H54 (cell line): ENCODE measurements around the gene XRCC5.
A peak's percentile ranks its signal among the peaks of the same experiment; 100 is the strongest.
"Not testable (repeated sequence)": the region's sequence is repeated elsewhere in the genome, so short reads cannot be mapped to it uniquely, and the experiment has no call there.

Experiments used
- DNase-seq: peaks from one replicate; pipeline ENCODE4 v3.0.0; 2011; ENCODE audit warnings: low spot score, mixed read lengths; ENCODE audit not compliant: insufficient read length
- FAIRE-seq: peaks from 3 replicates; lab custom pipeline; 2011; peaks lifted over from hg19 to GRCh38; lab: Jason Lieb, UNC
- POLR2A ChIP-seq: IDR thresholded peaks from 2 replicates; pipeline ENCODE4 v1.6.1; 2011; ENCODE audit warnings: low read depth, mild to moderate bottlenecking, low read length

Gene XRCC5

GRCh38 chr2:216108967-216109921 is at the start of gene XRCC5:
XRCC5 (plus strand) TSS chr2:216109348; CDS start chr2:216109437, 89 bp downstream.
- FAIRE-seq (peak; percentile 93), DNase-seq (peak; percentile 77)
- TF ChIP-seq POLR2A: peak; percentile 53; the same call in 1 of the 2 replicates

DNA sequence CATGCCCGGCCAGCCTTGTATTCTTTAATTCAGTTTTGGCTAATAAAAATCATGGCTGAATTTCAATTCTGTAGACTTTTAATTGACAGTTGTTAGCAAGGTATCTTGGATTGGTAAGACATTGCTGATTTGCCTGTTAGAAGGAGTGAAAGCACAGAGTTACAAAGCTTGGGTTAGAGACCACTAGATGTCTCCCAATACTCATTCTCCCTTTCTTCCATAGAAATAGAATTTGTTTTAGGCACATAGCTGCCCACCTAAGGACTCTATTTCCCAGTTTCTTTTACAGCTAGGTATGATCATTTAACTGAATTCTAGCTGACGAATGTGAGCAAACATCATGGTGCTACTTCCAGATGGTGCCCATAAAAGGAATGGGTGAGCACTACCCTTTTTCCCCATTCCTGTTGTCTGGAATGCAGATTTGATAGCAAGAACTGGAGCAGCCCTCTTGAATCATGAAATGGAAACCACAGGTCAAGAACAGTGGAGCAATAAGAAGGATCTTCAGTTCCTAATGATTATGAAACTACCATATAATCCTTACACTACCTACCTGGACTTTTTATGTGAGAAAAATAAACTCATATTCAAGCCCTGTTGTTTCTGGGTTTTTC is 45.0 kb upstream of the XRCC5 start:
- DNase-seq (no peak), FAIRE-seq (peak; percentile 43)
- no peak for TF ChIP-seq POLR2A

GRCh38 chr2:216064665-216065064 is 44.5 kb upstream of the XRCC5 start:
- no peak for TF ChIP-seq POLR2A
- FAIRE-seq (no peak), DNase-seq (no peak)

GRCh38 chr2:216066230-216066629 is 42.9 kb upstream of the XRCC5 start:
- no peak for TF ChIP-seq POLR2A
- DNase-seq (no peak), FAIRE-seq (peak; percentile 81)

- no peak for TF ChIP-seq POLR2A
- DNase-seq (no peak), FAIRE-seq (no peak)
Observed at GRCh38 chr2:216069028-216069427, 40.1 kb upstream of the XRCC5 start.

GRCh38 chr2:216070195-216070594 is 39.0 kb upstream of the XRCC5 start:
- TF ChIP-seq POLR2A: no peak
- no peak for FAIRE-seq
- no peak for DNase-seq

DNA sequence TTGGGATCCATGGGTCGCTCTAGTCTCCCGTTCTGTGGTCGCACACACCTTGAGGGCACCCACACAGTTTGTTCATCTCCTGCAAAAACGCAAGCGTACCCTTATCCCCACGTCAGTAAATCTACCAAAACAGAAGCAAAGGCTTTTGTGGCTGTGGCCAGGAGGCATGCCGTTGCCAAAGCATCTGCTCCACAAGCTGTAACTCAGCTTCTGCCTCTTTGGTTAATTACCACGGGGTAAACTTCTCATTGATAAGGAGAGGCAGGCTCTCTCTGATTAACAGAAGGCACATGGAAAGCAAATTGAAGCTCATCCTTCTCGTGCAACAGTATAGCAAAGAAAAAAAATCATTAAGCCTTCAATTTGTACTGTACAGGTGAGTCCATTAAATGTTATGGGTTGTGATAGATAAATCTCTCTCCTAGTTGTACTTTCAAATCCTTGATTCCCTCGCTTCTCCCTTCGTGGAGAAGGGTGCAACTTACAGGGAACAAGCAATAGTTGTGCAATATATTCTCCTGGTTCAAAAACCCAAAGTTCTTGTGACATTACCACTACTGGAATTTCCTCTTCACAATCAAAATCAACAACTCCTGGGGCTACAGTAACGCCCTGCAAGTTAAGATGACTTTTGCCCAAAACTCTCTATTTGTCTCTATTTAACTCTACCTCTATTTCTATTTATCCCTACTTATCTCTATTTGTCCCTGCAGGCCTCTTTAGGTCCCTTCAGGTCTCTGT is 37.9 kb upstream of the XRCC5 start:
- TF ChIP-seq POLR2A: no peak
- FAIRE-seq (no peak), DNase-seq (no peak)

DNA sequence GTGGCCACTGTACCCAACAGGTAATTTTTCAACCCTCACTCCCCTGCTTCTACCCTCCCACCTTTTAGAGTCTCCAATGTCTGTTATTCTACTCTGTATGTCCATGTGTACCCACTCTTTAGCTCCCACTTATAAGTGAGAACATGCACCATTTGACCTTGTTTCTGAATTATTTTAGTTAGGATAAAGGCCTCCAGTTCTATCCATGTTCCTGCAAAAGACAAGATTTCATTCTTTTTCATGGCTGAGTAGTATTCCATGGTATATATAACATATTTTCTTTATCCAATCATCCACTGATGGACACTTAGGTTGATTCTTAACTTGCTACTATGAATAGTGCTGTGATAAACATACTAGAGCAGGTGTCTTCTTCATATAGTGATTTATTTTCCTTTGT is 36.7 kb upstream of the XRCC5 start:
- no peak for TF ChIP-seq POLR2A
- FAIRE-seq (no peak), DNase-seq (no peak)

DNA sequence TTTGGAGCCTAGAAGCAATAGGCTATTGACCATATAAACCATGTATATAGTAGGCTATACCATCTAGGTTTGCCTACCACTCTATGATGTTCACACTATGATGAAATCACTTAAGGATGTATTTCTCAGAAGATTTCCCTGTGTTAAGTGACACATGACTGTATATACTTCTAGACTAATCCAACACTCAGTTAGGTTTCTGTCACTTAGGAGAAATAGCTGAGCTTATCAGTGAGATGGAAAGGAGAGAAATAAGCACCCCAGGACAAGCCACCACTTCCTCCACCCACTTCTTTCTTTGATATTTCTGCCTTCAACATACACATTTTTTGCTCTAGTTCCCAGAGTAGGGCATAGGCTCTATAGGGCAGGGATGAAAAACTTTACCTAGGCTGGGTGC is 35.4 kb upstream of the XRCC5 start:
- TF ChIP-seq POLR2A: no peak
- no peak for FAIRE-seq
- DNase-seq: no peak

GRCh38 chr2:216074380-216074779 is 34.8 kb upstream of the XRCC5 start:
- FAIRE-seq: no peak
- no peak for DNase-seq
- no peak for TF ChIP-seq POLR2A

- DNase-seq (no peak), FAIRE-seq (peak; percentile 89)
- no peak for TF ChIP-seq POLR2A
Observed at GRCh38 chr2:216074794-216075193, 34.4 kb upstream of the XRCC5 start.

GRCh38 chr2:216075510-216076485 is 33.4 kb upstream of the XRCC5 start:
- DNase-seq (no peak), FAIRE-seq (no peak)
- TF ChIP-seq POLR2A: no peak

- FAIRE-seq (no peak), DNase-seq (no peak)
- no peak for TF ChIP-seq POLR2A
Observed at GRCh38 chr2:216078776-216079175, 30.4 kb upstream of the XRCC5 start.

- not testable (repeated sequence) for FAIRE-seq, DNase-seq
Observed at GRCh38 chr2:216080048-216080447, 29.1 kb upstream of the XRCC5 start.
